ENCODE results near the gene TARS3.
A peak's percentile ranks its signal among the peaks of the same experiment; 100 is the strongest.
"Not testable (repeated sequence)": the region's sequence is repeated elsewhere in the genome, so short reads cannot be mapped to it uniquely, and the experiment has no call there.

Gene TARS3

GRCh38 chr15:101652786-101653430, 71.4 kb downstream of the TARS3 start:
- DNase-seq, result peak; percentile 40

DNA sequence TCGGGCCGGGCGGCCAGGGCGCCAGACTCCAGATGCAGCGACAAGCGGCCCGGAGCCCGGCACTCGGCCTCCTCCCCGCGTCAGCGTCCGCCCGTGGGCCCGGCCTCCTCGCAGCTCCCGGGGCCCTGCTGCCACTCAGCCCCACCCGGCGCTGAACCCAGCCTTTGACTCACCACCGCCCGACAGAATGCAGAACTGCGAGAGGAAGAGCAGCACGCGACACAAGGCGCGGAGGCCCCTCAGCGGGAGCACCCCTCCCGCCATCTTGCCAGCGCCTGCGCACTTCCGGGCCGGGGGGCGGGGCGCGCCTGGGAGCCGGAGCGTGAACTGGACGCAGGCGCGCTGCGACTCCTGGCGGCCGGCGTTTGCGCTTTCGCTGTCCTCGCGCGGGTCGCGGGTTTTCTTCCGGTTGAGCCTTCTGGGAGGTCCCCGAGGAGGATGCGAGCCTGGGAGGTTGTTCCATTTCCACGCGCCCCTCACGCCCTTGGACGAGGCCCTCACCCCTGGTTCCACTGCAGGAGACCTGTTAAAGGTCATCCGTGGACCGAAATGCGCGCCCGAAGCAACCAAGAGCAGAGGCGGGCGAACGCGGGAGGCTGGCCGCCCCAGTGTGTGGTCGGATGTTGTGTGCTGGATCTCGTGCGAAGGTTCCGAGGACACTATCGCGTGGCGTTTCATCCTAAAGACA, 72.0 kb downstream of the TARS3 start, which contains the start of gene TM2D3:
Gene TM2D3, minus strand, starts transcription at position 284 of the 688 bp plus-strand sequence. Its CDS starts 20 bp downstream, at position 264.
- DNase-seq, result peak; percentile 91

DNA sequence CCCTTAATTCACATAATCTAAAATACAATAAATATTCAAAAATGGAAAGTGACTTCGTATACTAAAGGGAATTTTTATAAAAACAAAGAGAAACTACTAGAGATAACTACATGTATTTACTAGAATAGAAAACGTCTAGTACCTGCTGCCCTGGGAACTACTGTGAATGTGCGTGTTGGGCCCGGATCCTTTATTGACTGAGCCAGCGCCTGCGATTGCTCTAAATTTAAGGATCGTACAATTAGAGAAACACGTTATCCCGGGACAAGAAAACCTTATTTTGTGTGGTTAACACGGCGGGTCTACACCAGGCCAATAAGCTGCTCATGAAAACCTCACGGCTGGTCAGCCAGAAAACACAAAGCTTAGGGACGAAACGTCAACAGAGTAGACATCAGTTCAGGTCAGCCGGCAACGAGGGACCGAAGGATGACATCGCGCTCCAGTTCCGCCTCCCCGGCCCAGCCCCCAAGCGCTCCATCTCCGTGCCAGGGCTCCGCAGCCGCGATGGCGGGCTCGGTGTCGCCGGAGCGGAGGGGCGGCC, 72.6 kb downstream of the TARS3 start:
- no peak for DNase-seq

- no peak for DNase-seq
Observed at GRCh38 chr15:101650145-101650544, 74.1 kb downstream of the TARS3 start.

DNA sequence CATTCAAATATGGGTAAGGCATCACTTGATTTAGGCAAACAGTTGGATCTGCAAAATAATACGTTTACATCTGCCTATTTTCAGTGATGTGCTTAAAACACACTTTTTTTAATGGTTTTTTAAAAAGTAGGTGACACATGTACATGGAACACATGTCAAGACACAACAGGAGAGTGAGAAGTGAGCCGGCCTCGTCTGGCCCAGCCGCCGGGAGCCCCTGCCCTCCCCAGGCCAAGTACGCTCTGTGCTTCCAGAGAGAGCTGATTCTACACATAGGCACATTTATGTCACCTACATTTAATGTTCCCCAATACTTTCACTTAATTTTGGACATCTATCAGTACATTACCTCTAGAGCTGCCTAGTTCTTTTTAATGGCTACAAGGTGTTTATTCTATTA, 75.9 kb downstream of the TARS3 start:
- DNase-seq, result no peak

DNA sequence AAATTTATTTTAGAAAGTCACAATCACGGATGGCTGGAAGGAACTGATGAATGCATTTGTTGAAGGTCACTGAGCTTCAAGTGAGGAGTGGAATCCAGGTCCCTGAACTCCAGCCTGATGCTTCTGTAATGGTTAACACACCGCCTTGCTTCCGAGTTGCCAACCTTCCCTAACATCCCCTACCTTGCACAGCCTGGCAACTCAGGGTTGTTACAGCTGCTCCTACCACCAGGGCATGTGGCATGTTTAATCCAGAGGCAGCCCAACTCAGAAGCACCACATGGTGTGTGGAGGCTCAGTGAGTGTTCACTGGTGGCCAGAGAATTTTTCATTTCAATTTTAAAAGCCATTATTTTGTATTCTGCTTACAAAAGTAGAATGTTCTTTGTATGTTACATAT, 77.0 kb downstream of the TARS3 start:
- DNase-seq, result no peak

GRCh38 chr15:101646672-101647071, 77.6 kb downstream of the TARS3 start:
- peak; percentile 45 for DNase-seq

GRCh38 chr15:101642361-101642760, 81.9 kb downstream of the TARS3 start:
- no peak for DNase-seq

DNA sequence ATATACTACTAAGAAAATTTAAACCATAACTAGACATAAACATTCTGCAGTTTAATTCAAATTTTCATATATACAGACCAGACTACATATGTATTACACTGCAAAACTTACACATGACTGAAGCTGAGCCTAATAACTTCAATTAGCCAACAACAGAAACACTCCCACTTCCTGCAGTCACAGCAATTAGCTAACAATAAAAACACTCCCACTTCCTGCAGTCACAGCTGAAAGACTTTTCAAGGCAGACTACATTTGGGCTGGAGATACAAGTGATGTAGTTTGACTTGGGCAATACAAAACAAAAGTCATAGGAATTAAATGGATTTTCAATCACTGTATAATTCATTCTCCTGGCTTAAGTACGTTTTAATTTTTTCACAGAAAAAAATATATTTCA, 82.4 kb downstream of the TARS3 start:
- no peak for DNase-seq

- DNase-seq, result peak; percentile 57
Observed at GRCh38 chr15:101641129-101641764, 83.0 kb downstream of the TARS3 start.

DNA sequence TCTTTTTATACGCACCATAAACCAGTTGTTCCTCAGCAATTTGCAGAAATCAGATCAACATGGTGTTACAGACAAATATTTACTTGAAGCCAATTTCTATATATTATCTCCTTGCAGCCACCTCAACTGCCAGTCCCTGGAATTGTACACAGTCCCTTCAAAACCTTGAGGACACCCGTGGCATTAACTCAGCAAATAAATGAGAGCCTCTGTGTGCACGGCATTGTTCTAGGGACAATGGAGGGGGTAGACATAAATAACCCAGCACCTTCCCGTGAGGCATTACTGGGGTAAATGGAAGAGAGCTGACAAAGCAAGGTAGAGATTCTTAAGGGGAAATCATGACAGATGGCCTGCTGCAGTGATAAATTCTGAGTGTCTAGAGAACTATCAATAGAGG, 84.6 kb downstream of the TARS3 start:
- no peak for DNase-seq

DNA sequence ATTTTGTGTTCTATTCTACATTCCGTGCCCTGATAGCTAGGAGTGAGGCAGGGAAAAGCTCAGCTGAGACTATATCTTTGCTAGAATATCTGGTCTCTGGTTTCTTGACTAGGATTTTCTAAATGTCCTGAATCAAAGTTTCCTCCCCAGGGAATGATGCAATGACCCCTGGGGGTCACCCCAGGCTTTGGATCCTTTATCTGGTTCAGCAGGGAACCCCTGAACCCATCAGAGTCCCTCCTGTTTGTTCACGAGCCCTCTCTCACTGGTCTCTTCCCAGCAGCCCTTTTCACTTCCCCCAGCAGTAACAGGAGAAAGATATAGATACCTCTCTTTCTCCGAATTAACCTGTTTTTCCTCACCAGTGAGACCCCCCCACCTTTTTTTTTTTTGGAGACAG, 86.4 kb downstream of the TARS3 start:
- DNase-seq, result no peak

DNA sequence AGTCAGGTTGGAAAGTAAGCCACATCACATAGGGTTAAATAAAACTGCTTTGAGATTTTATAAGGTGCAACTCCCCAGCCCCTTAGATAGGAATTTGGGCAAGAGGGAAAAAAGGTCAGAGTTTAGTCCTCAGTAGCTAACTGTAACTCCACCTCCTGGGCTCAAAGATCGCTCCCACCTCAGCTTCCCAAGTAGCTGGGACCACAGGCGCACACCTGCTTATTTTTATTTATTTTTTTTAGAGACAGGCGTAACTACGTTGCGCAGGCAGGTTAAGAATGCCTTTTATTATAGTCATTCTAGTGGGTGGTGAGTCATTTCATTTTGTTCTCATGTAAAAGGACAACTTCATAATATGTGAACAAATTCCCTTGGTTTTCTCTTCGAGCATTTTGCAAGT, 86.8 kb downstream of the TARS3 start:
- DNase-seq, result no peak

GRCh38 chr15:101637038-101637437, 87.2 kb downstream of the TARS3 start:
- DNase-seq, result no peak

GRCh38 chr15:101635944-101636727, 88.1 kb downstream of the TARS3 start:
- DNase-seq, result no peak

DNA sequence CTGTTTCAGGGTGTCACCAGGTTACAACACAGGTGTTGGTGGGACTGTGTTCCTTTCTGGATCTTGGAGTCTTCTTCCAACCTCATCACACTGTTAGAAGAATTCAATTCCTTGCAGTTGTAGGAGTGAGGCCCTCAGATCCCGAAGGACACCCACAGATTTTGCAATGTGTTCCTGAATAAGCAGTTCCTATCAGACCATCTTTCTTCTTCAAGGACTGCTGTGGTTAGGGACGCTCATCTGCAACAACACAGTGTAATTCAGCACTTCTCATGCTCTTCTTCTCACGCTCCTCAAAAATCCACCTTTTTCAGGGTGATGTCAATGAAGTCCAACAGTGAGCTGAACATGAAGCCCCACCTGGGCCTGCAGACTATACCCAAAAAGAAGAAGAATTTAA, 90.9 kb downstream of the TARS3 start:
- no peak for DNase-seq

GRCh38 chr15:101626729-101627128, 97.5 kb downstream of the TARS3 start:
- DNase-seq, result not testable (repeated sequence)

GRCh38 chr15:101625980-101626379, 98.3 kb downstream of the TARS3 start:
- peak; percentile 14 for DNase-seq

GRCh38 chr15:101625184-101625583, 99.1 kb downstream of the TARS3 start:
- DNase-seq, result no peak

- DNase-seq, result no peak
Observed at GRCh38 chr15:101623367-101624304, 100.6 kb downstream of the TARS3 start.

- DNase-seq, result no peak
Observed at GRCh38 chr15:101621961-101622360, 102.3 kb downstream of the TARS3 start.

DNA sequence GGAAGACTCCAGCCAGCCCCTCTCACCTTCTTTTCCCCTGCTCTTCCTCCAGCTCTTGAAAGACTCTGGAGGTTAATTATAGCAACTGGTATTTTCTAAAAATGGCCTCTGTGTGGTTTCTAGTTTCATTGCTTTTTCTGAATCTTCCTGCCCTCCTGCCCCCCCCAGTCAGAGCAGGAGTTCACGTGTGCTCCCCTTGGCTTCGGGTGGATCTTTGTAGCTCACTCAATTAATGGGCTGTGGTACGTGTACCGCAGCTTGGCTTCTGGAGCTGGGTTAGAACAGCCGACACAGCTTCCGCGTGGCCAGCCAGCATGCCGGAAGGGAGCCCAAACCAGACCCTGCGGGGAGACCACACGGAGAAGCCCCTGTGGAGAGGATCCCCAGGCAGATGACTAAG, 103.6 kb downstream of the TARS3 start:
- DNase-seq, result peak; percentile 39
